ENCODE results near the gene ZNF688.
"Not testable (repeated sequence)": the region's sequence is repeated elsewhere in the genome, so short reads cannot be mapped to it uniquely, and the experiment has no call there.

Gene ZNF688

DNA sequence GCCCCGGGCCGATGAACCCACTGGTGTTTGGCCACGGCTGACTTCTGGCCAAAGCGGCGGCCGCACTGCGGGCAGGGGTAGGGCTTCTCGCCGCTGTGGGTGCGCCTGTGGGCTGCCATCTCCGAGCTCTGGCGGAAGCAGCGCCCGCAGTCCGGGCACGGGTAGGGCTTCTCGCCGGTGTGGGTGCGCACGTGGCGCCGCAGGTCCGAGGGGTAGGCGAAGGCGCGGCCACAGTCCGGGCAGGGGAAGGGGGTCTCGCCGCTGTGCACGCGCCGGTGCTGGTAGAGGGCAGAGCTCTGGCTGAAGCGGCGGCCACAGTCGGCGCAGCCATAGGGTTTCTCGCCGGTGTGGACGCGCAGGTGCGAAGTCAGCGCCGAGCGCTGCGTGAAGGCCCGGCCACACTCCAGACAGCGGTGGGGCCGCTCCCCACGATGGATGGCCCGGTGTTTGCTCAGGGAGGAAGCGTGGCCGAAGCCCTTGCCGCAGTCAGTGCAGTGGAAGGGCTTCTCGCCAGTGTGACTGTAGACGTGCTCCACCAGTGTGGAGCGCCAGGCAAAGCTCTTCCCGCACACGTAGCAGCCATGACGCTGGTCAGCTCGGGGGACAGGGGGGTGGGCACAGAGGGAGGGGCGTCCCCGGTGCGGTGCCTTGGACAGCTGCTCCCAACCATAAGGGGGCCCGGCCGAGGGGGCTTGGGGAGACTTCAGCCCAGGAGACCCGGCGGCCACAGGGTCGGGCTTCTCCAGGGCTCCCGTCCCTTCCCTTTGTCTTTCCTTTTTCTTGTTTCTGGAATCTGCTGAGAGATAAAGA is 16.0 kb downstream of the ZNF688 start:
- no peak for DNase-seq

DNA sequence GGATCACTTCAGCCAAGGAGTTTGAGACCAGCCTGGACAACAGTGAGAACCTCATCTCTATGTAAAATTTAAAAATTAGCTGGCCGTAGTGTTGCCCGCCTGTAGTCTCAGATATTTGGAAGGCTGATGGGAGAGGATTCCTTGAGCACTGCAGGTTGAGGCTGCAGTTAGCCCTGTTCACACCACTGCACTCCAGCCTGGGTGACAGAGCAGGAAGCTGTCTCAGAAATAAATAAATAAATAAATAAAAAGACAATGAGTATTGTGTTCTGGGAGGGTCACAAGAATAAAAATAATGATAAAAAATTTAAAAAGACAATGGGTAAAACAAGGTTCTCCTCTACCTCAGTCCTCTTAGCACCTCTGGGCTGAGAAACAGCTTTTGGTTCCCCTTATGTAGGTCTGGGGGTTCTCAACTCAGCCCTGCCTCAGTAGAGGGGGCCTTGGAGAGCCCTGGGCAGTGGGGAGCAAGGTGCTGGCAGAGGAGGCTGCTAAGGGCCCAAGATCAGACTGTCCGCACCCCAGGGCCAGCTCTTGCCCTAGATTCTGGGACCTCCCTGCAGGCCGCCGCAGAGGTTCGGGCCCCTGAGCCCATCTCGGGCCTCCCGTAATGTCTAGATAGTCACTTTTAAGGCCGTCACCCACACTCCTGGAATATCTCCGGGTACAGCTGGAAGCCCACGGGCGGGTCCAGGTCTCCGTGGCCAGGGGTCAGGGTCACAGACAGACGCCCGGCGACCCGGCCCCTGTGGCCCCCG is 16.8 kb downstream of the ZNF688 start:
- no peak for DNase-seq

- DNase-seq, result no peak
Observed at GRCh38 chr16:30553393-30553899, 18.1 kb downstream of the ZNF688 start.

GRCh38 chr16:30552956-30553355 is 18.6 kb downstream of the ZNF688 start:
- no peak for DNase-seq

DNA sequence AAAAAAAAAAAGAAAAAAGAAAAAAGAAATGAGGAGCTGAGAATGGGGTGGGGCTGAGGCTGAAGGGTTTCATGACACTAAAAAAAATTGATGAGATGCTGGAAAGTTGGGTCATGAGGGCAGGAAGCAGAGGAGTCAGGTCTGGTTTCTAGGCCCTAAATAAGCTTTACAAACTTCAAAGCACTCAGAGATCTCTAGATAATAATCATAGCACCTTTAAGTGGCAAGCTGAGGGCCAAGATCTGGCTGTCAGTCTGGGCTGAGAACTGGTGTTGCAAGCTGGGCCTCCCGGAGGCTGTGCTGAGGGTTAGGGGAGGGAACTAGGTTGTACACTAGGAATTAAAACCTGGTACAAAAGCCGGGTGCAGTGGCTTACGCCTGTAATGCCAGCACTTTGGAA is 19.7 kb downstream of the ZNF688 start:
- no peak for DNase-seq

- no peak for DNase-seq
Observed at GRCh38 chr16:30548416-30549253, 22.9 kb downstream of the ZNF688 start.

DNA sequence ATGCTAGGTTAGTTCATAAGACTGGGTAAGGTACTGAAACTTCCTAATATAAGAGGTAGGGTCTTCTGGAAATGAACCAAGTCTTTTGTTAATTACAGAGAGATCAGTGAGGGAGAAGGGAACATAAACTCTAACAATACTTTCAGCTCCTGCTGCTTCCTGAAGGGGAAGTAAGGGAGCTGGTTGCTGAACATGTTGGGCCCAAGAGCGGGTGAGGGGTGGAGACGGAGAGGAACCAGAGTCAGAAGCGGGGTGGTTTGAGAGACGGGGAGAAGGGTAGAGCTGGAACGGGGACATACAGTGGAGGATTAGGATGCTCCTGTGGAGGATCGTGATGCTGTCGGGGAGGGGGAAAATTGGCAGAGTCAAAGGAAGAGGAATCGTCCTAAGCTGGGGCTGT is 25.4 kb downstream of the ZNF688 start:
- no peak for DNase-seq

- no peak for DNase-seq
Observed at GRCh38 chr16:30543067-30543466, 28.4 kb downstream of the ZNF688 start.

- DNase-seq, result no peak
Observed at GRCh38 chr16:30541502-30542329, 29.8 kb downstream of the ZNF688 start.

- not testable (repeated sequence) for DNase-seq
Observed at GRCh38 chr16:30540916-30541464, 30.5 kb downstream of the ZNF688 start.

GRCh38 chr16:30539986-30540526 is 31.5 kb downstream of the ZNF688 start:
- not testable (repeated sequence) for DNase-seq

- no peak for DNase-seq
Observed at GRCh38 chr16:30539000-30539964, 32.2 kb downstream of the ZNF688 start.

GRCh38 chr16:30536391-30537024 is 35.0 kb downstream of the ZNF688 start:
- DNase-seq, result not testable (repeated sequence)

GRCh38 chr16:30535777-30536190 is 35.7 kb downstream of the ZNF688 start:
- DNase-seq, result peak; percentile 82

GRCh38 chr16:30535106-30535776 is 36.3 kb downstream of the ZNF688 start:
- peak; percentile 57 for DNase-seq

DNA sequence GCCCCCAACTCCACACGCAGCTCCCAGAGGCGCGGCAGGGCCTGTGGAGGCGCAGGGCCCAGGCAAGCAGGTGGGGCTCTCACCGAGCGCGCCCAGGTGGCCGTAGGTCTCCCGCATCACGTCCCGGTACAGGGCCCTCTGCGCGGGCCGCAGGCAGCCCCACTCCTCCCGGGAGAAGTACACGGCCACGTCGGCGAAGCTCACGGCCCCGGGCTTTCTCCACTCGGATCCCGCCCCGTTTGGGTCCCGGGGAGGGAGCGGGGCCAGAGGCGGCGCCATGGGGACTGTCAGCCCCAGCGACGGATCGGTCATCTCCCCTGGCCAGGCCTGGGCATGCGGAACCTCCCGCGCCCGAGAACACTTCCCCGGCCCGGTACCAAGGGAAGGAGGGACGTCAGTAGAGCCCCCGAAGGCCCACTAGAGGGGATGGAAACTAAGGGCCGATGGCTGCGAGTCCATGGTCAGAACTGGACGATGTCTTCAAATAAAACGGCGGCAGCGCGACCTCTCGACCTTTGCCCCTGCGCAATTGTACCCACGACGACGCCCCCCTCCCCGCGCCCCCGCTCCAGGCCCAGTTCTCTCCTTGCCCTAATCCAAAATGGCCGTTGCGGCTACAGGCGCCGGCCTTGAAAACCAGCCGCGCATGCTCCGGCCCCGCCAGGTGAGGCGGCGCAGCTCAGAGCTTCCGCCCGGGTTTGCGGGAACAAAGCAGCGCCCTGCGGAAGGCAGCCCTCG is 37.0 kb downstream of the ZNF688 start, which contains the start of gene ZNF747:
Gene ZNF747, minus strand, starts transcription at position 491 of the 738 bp plus-strand sequence. Its CDS starts 179 bp downstream, at position 312.
- peak; percentile 90 for DNase-seq

DNA sequence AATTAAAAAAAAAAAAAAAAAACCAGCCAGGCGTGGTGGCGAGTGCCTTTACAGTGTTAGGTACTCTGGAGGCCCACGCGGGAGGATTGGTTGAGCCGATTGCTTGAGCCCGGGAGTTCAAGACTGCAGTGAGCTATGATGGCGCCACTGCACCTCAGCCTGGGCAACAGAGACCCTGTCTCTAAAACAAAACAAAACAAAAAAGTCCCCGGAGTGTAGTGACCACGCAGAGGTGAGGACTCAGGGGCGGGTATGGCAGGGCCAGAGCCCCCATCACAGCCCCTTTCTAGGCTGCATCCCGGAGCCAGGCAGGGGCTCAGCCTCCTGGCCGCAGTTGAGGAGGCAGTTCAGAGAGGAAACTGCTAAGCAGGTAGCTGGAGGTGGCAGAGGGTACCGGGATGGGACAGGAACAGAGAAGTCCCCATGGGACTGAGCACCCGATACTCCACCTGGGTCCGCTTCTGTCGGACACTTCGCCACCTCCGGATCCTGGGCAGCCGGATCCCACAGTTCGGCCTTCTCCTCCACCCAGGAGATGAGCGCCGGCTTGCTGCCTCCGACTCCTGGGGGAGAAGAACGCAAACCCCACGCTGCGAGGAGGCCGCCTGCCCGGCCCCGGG is 37.7 kb downstream of the ZNF688 start:
- DNase-seq, result no peak

DNA sequence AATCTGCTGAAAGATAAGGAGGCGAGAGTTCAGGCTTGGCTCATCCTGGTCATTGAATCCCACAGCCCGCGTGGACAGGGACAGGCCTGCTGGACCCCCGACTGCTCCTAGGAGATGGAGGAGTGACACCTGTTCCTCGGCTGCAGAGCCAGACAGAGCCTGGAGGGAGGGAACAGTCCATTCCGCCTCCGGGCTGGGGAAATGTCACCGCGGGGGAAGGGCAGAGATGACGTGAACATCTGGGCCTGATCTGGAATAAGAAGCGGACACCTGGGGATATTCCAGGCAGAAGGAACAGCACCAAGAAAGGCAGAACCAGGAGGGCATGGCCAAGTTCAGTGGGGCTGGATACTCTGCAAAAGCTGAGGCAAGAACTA is 38.4 kb downstream of the ZNF688 start:
- no peak for DNase-seq

Measured in COR-L47 (cell line).